Right forelimb (tissue), 1 donor: ENCODE measurements around the gene ASIC1.
"Not testable (repeated sequence)": the region's sequence is repeated elsewhere in the genome, so short reads cannot be mapped to it uniquely, and the experiment has no call there.

Experiments used
- DNase-seq: peaks from one replicate; pipeline ENCODE4 v3.0.0-alpha.2; 2018

The ASIC1 gene

GRCh38 chr12:50061946-50062686 lies 4.7 kb downstream of the ASIC1 start:
- no peak for DNase-seq

GRCh38 chr12:50062728-50063460 lies 5.5 kb downstream of the ASIC1 start:
- DNase-seq = peak; percentile 70

GRCh38 chr12:50065726-50066310 lies 8.4 kb downstream of the ASIC1 start:
- DNase-seq = no peak

- no peak for DNase-seq
Measured at GRCh38 chr12:50066402-50066801, 9.0 kb downstream of the ASIC1 start.

- no peak for DNase-seq
Measured at GRCh38 chr12:50069069-50069468, 11.7 kb downstream of the ASIC1 start.

GRCh38 chr12:50069539-50069938 lies 12.1 kb downstream of the ASIC1 start:
- no peak for DNase-seq

- DNase-seq = peak; percentile 89
Measured at GRCh38 chr12:50070314-50071060, 13.1 kb downstream of the ASIC1 start.

- no peak for DNase-seq
Measured at GRCh38 chr12:50072198-50072907, 15.0 kb downstream of the ASIC1 start.

- DNase-seq = no peak
Measured at GRCh38 chr12:50073206-50073605, 15.8 kb downstream of the ASIC1 start.

- DNase-seq = no peak
Measured at GRCh38 chr12:50073712-50074111, 16.3 kb downstream of the ASIC1 start.

- peak; percentile 88 for DNase-seq
Measured at GRCh38 chr12:50074936-50075807, 17.8 kb downstream of the ASIC1 start.

GRCh38 chr12:50075808-50076170 lies 18.4 kb downstream of the ASIC1 start:
- DNase-seq = no peak

GRCh38 chr12:50077099-50077498 lies 19.7 kb downstream of the ASIC1 start:
- DNase-seq = no peak

GRCh38 chr12:50078281-50078680 lies 20.9 kb downstream of the ASIC1 start:
- no peak for DNase-seq

- DNase-seq = no peak
Measured at GRCh38 chr12:50079771-50080170, 22.4 kb downstream of the ASIC1 start.

GRCh38 chr12:50081096-50081808 lies 23.9 kb downstream of the ASIC1 start:
- no peak for DNase-seq

GRCh38 chr12:50082644-50083043 lies 25.2 kb downstream of the ASIC1 start:
- no peak for DNase-seq

GRCh38 chr12:50083301-50083700 lies 25.9 kb downstream of the ASIC1 start:
- no peak for DNase-seq

GRCh38 chr12:50084409-50084774 lies 27.0 kb downstream of the ASIC1 start:
- DNase-seq = not testable (repeated sequence)

- peak; percentile 93 for DNase-seq
Measured at GRCh38 chr12:50084775-50085614, 27.6 kb downstream of the ASIC1 start, which contains the start of gene SMARCD1. SMARCD1 (plus strand) TSS chr12:50085342; CDS start chr12:50085370, 28 bp downstream.
